Effector memory CD4-positive, alpha-beta T cell (primary cell): ENCODE measurements around the gene POMT2.
"Not testable (repeated sequence)": the region's sequence is repeated elsewhere in the genome, so short reads cannot be mapped to it uniquely, and the experiment has no call there.

Experiments used
- DNase-seq, 3 donors: peaks; one replicate each; pipeline ENCODE4 v3.0.0-alpha.2; 2020
- H3K27ac ChIP-seq: 2 replicates; pipeline ENCODE4 v1.7.0; 2013; ENCODE audit warnings: mild to moderate bottlenecking, low read length, moderate library complexity; ENCODE audit not compliant: insufficient read depth, poor library complexity, severe bottlenecking
- H3K27me3 ChIP-seq: replicated peaks from 2 replicates; pipeline ENCODE4 v1.7.0; 2013; ENCODE audit warnings: mild to moderate bottlenecking, low read length; ENCODE audit not compliant: insufficient read depth, control insufficient read depth, poor library complexity, severe bottlenecking
- H3K36me3 ChIP-seq: 2 replicates; pipeline ENCODE4 v1.7.0; 2013; ENCODE audit warnings: mild to moderate bottlenecking, low read length, moderate library complexity; ENCODE audit not compliant: control insufficient read depth, insufficient read depth
- H3K4me1 ChIP-seq: 2 replicates; pipeline ENCODE4 v1.7.0; 2013; ENCODE audit warnings: low read length, mild to moderate bottlenecking; ENCODE audit not compliant: control insufficient read depth, insufficient read depth, poor library complexity, severe bottlenecking
- H3K4me3 ChIP-seq: 2 replicates; pipeline ENCODE4 v1.7.0; 2013; ENCODE audit warnings: low read length, low read depth, mild to moderate bottlenecking; ENCODE audit not compliant: insufficient read depth, poor library complexity, severe bottlenecking
- H3K9me3 ChIP-seq: 2 replicates; pipeline ENCODE4 v1.7.0; 2013; ENCODE audit warnings: mild to moderate bottlenecking, low read length, moderate library complexity; ENCODE audit not compliant: control insufficient read depth

Gene POMT2

DNA sequence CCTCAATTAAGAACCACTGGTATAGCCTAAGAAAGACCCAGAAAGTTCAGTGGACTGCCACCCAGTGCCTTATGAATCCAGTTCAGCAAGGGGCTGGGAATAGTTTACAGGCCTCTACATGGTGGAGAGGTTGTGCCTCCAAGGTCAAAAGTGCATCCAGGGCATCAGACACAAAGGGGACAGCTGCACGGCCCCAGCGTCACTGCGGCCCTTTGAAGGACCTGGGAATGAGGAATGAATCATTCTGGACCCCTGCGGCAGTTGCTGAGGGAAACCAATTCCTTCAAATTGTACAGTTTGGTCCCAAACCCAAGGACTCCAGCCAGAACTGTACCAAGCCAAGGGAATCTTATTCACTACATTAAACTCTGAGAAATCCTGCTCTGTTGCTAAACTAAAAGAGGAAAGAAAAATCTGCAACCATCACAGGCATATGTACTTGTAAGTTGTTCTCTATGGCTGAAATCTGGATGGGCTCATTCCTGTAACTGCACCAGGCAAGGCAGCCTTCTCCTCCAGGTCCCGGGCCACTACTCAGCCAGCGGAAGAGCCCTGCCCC is 38.8 kb downstream of the POMT2 start:
- no peak overlapping the region for H3K27ac ChIP-seq
- H3K36me3 ChIP-seq: peaks cover 10% of the 10 kb centered on the region
- H3K9me3 ChIP-seq: no peaks in the 10 kb centered on the region
- no peak for DNase-seq
- no peak overlapping the region for H3K4me3 ChIP-seq
- H3K4me1 ChIP-seq: no peaks in the 10 kb centered on the region
- no peaks in the 10 kb centered on the region for H3K27me3 ChIP-seq

DNA sequence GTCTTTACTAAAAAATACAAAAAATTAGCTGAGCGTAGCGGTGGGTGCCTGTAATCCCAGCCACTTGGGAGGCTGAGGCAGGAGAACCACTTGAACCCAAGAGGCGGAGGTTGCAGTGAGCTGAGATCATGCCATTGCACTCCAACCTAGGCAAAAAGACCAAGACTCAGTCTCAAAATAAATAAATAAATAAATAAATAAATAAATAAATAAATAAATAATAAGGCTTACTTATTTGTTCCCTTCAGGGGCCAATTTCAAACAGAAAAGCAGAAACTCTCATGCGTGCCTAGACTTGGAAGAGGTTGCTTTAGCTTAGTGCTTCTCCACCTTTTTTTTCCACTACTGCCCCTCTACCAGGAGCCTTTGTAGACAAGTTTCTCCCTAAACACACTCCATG is 39.8 kb downstream of the POMT2 start:
- H3K27ac ChIP-seq, DNase-seq, H3K27me3 ChIP-seq, H3K9me3 ChIP-seq, H3K36me3 ChIP-seq, H3K4me3 ChIP-seq, H3K4me1 ChIP-seq: not testable (repeated sequence)

DNA sequence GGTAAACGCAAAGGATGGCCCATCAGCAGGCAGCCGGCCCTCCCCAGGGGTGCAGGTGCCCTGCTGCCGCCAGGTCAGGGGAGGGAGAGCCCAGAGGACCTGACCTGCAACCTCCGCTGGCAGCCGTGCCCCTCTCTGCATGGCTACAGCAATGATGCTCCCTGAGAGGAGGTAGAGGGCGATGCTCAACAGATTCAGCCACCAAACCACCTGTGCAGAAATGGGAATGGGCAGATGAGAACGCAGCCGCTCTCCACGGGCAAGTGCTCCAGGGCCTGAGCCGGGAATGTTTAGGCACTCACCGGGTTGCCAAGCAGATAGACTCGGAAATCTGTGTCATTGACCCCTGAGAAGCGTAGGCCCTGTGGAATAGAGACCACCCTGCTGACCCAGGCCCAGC is 41.0 kb downstream of the POMT2 start:
- DNase-seq: no peak
- H3K36me3 ChIP-seq: no peaks in the 10 kb centered on the region

DNA sequence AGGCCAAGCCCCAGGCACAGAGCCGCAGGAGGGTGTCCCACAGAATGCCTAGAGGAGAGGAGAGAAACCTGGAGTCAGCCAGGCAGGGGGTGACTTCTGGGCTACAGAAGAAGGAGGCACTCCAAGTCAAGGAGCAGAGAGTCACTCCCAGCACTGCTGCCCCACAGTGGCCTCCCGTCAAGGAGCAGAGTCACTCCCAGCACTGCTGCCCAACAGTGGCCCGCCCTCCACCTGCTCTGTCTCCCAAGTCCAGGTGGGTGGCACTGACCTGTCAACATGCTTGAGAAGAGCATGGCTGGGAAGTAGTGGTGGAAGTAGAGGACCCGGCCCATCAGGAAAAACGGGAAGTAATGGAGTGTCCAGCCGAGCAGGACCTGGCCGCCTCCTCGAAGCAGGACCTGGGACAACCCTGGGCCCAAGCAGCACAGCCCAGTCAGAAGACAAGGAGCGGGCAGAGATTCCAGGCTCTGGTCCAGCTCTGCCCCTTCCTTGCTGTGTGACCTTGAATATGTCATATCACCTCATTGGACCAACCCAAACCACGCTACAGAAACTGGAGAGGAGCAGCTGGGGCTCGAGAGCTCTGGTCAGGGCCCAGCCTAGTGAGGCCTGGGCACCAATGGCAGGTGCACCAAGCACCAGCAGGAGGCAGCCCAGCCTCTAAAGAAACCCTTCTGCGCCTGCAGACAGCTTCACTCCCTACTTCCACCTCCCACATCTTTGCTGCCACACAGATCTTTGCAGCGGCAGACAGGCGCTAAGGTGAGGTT is 42.0 kb downstream of the POMT2 start:
- Histone ChIP-seq H3K9me3 (no peaks in the 10 kb centered on the region), H3K27me3 (no peaks in the 10 kb centered on the region), H3K4me1 (no peaks in the 10 kb centered on the region), H3K27ac (no peak overlapping the region), H3K36me3 (no peaks in the 10 kb centered on the region), H3K4me3 (no peak overlapping the region)
- DNase-seq: no peak

More for the DNA sequence above, 41.0 kb downstream of the POMT2 start:
- Histone ChIP-seq H3K27ac (no peak overlapping the region), H3K4me3 (no peak overlapping the region), H3K4me1 (no peaks in the 10 kb centered on the region), H3K9me3 (no peaks in the 10 kb centered on the region), H3K27me3 (no peaks in the 10 kb centered on the region)

DNA sequence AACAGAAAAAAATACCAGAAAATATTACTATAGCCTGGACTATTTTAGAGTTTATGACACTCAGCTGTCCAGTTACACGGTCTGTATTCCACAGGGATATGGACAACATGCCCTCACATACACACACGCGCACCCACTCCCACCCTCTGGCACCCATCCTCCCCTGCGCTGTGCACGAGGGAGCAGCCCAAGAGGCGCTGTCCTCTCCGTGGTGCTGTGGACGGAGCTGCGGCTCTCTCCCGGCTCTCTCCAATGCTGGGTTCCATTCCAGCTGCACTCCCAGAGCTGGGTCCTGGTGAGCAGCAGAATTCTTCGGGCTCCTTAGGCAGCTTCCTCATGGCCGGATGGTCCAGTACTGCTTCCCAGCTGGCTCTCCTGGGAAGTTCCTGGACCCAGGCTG is 43.7 kb downstream of the POMT2 start:
- H3K4me1 ChIP-seq: no peaks in the 10 kb centered on the region
- DNase-seq: no peak
- no peaks in the 10 kb centered on the region for H3K36me3 ChIP-seq
- no peaks in the 10 kb centered on the region for H3K27me3 ChIP-seq
- no peaks in the 10 kb centered on the region for H3K9me3 ChIP-seq
- H3K4me3 ChIP-seq: no peak overlapping the region
- H3K27ac ChIP-seq: no peak overlapping the region

DNA sequence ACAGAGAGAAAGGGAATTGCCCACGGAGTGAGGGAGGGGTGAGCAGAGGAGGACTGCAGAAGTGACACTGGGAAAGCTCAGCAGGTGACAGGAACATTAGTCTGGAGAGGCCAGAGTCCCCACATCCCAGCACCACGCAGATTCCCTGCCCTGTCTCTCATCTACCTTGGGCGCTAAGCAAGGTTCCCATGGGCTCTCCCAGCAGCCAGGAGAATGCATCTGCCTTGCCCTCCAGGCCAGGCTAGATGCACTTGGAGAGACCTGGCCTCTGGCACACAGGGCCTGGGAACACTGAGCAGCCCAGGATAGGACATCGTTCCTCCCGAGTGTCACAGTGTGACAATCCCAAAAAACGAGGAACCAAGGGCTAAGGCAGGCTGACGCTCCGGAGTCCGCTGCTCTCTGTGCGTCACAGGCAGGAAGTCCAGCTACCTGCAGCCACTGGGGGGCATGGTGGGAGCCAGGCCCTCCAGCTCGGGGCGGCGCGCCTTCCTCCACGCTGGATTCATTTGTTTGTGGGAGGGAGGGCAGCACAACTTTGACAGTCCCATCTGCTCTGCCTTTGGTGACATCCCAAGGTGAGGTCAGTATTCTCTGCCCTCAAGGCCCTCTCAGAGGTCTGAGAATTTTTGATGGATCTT is 44.3 kb downstream of the POMT2 start:
- Histone ChIP-seq H3K4me1 (no peaks in the 10 kb centered on the region), H3K9me3 (no peaks in the 10 kb centered on the region), H3K36me3 (no peaks in the 10 kb centered on the region), H3K4me3 (no peak overlapping the region), H3K27ac (no peak overlapping the region), H3K27me3 (no peaks in the 10 kb centered on the region)
- no peak for DNase-seq

DNA sequence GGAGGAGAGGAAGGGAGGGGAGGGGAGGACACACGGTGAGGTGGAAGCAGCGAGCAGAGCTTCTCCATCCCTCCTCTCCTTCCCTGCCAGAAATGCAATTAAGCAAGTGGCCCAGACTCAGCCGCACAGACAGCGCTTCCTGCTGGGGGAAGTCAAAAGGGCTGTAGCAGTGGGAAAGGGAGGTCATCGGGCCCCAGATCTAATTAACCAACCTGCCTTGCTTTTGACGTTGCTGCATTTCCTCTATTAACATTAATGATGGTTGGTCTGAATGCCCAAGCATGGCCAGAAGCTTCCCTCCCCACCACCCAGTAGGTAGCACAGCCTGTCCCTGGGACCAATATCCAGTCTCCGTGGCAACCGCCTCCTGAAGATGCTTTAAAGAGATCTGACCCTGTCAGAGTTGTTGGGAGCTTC is 45.1 kb downstream of the POMT2 start:
- no peaks in the 10 kb centered on the region for H3K36me3 ChIP-seq
- no peak overlapping the region for H3K27ac ChIP-seq
- no peak overlapping the region for H3K4me3 ChIP-seq
- H3K27me3 ChIP-seq: no peaks in the 10 kb centered on the region
- no peaks in the 10 kb centered on the region for H3K9me3 ChIP-seq
- no peak for DNase-seq
- no peaks in the 10 kb centered on the region for H3K4me1 ChIP-seq

DNA sequence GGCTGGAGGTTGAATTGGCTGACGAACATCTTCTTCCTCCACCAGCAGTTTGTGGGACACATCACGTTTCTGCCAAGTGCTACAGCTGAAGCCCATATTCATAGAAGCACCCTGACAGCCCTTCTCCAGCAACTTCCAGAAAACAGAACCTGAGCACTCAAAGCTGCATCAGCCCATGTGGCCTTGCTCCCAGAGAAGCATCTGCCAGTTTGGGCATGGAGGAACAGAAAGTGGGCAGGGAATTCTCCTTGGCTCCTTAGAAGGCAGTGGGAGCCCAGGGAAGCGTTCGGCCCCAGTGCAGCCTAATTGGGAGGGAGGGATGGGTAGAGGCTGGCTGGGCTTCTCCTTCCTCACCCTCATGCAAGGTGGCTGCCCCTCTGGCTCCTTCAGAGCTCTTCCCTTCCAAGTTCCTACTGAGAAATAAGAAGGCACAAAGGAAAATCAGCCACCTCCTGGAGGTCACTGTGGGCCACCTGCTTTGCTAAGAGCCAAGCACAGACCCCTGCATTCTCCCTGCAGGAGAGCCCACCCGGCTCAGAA is 45.6 kb downstream of the POMT2 start:
- H3K4me3 ChIP-seq: no peak overlapping the region
- H3K9me3 ChIP-seq: no peaks in the 10 kb centered on the region
- no peaks in the 10 kb centered on the region for H3K27me3 ChIP-seq
- no peaks in the 10 kb centered on the region for H3K4me1 ChIP-seq
- no peaks in the 10 kb centered on the region for H3K36me3 ChIP-seq
- no peak overlapping the region for H3K27ac ChIP-seq
- no peak for DNase-seq

DNA sequence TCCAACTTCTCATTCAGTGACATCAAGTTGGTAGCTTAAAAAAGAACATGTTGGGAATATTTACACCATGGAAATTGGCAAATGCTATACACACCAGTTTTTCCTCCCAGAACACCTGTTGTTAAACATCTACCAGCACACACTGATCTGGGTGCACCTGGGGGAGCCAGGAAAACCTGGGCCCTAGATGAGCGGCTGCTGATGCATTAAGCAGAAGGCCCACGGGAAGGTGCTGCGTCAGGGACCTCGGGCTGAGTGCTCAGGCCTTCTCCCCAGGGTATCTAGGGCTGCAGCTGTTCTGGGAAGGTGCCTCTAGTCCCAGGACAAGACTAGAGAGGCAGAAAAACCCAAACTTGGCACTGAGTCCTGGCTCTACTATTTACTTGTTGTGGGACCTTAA is 46.9 kb downstream of the POMT2 start:
- Histone ChIP-seq H3K4me1 (no peaks in the 10 kb centered on the region), H3K27me3 (no peaks in the 10 kb centered on the region), H3K4me3 (no peak overlapping the region), H3K9me3 (no peaks in the 10 kb centered on the region), H3K36me3 (no peaks in the 10 kb centered on the region), H3K27ac (no peak overlapping the region)
- no peak for DNase-seq

DNA sequence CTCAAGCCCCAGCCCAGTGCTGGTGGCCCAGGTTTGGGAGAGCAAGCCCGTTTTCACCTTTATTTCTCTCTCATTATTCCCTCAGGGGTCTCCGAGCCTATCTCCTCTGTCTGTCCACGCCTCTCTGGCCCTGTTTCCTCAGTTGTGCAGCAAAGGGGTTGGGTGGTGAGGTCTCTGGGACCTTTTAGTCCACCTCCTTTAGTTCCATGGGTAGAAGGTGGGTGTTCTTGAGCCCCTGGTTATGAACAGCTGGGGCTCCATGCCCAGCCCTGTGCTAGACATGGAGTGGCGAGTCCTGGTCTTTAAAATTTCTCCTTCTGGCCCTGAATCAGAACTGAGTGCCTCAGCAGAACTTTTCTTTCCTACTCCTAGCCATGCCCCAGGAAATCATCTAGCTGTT is 48.4 kb downstream of the POMT2 start:
- H3K27me3 ChIP-seq: no peaks in the 10 kb centered on the region
- H3K4me1 ChIP-seq: no peaks in the 10 kb centered on the region

More for the DNA sequence above, 48.4 kb downstream of the POMT2 start:
- Histone ChIP-seq H3K9me3 (no peaks in the 10 kb centered on the region), H3K36me3 (no peaks in the 10 kb centered on the region), H3K27ac (no peak overlapping the region), H3K4me3 (no peak overlapping the region)
- DNase-seq: no peak
